ENCODE results near the gene BMERB1.

The BMERB1 gene

DNA sequence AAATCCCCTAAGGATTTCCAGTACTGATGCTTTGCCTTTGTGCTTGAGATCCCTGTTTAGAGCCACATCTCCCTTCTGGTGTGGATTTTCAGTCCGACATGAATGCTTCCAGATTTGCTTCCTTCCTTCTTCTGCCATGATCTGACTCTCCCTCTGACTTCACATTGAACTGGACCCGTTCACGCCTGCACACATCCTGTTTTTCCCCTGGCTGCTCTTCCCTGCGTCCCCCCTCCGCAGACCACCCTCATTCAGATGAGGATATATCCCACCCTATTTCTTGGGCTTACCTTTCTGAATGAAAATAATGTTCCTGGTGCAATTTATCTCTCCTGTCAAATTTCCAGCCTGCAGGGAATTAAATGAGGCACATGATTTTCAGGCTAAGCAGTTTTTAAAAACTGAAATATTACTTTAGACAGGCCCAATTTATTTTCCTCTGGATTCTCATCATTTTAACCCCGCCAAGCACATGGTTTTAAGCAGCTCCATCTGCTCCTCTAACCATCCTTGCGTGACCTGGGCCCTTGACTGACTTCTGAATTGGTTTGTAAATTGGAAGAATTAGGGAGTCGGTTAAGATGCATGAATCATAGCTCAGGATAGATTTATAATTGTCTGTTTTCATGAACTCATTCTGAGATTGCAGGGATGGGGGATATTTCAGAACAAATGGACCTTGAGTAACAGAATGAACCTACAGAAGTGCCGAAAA, 59.2 kb downstream of the BMERB1 start:
- H3K27ac Mint-ChIP-seq, result peak overlapping the region; percentile 82
- H3K4me1 Mint-ChIP-seq, result peaks cover 48% of the 10 kb centered on the region
- H3K27me3 Mint-ChIP-seq, result no peaks in the 10 kb centered on the region
- peak overlapping the region; percentile 35 for H3K4me3 Mint-ChIP-seq
- H3K9me3 Mint-ChIP-seq, result no peaks in the 10 kb centered on the region
- H3K36me3 Mint-ChIP-seq, result peaks cover 3% of the 10 kb centered on the region

GRCh38 chr16:15494236-15494635, 59.8 kb downstream of the BMERB1 start:
- Mint-ChIP-seq H3K9me3 (no peaks in the 10 kb centered on the region), H3K36me3 (peaks cover 3% of the 10 kb centered on the region), H3K4me3 (peak overlapping the region; percentile 35), H3K27ac (peak overlapping the region; percentile 82), H3K4me1 (peaks cover 42% of the 10 kb centered on the region), H3K27me3 (no peaks in the 10 kb centered on the region)

- Mint-ChIP-seq H3K36me3 (peaks cover 3% of the 10 kb centered on the region), H3K4me1 (peaks cover 29% of the 10 kb centered on the region), H3K9me3 (no peaks in the 10 kb centered on the region), H3K4me3 (no peak overlapping the region), H3K27ac (no peak overlapping the region), H3K27me3 (no peaks in the 10 kb centered on the region)
These were observed 61.5 kb downstream of the BMERB1 start for GRCh38 chr16:15495898-15496297.

GRCh38 chr16:15498427-15499175, 64.2 kb downstream of the BMERB1 start:
- Mint-ChIP-seq H3K36me3 (peaks cover 2% of the 10 kb centered on the region), H3K4me3 (no peak overlapping the region), H3K27me3 (no peaks in the 10 kb centered on the region), H3K27ac (peak overlapping the region; percentile 30), H3K4me1 (peaks cover 13% of the 10 kb centered on the region), H3K9me3 (no peaks in the 10 kb centered on the region)

DNA sequence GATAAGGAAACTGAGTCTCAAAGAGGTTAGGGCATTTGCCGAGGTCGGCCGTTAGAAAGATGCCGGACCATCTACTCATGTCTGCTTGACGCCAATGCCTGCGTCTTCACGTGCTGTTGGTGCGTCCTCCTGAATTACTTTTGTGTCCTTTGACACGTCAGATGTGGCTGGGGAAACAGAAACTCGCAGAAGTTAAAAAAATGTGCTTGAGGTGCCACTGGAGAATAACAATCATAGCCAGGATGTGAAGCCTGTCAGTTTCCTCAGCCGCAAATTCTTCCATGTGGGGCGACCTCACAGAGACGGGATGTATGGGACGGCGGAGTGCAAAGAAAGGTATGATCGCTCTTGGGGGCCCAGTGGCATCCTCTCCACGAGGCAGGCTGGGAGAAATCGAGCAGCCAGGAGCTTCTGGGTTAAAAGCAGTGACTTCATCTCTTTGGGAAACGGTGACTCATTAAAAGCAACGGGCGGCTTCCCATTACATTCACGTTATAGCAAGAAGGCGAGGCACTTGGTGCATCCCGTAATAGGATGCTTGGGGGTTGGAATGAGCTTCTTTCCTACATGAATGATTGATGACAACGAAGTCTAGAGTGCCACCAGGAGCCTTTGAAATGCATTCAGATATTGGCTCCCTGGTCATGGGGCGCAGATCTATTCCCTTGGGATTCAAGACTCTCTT, 67.8 kb downstream of the BMERB1 start:
- Mint-ChIP-seq H3K27me3 (no peaks in the 10 kb centered on the region), H3K9me3 (no peaks in the 10 kb centered on the region), H3K4me3 (no peak overlapping the region), H3K36me3 (no peaks in the 10 kb centered on the region), H3K4me1 (peaks cover under 1% of the 10 kb centered on the region), H3K27ac (no peak overlapping the region)

- Mint-ChIP-seq H3K9me3 (no peaks in the 10 kb centered on the region), H3K4me1 (peaks cover 15% of the 10 kb centered on the region), H3K27ac (no peak overlapping the region), H3K27me3 (no peaks in the 10 kb centered on the region), H3K4me3 (no peak overlapping the region), H3K36me3 (no peaks in the 10 kb centered on the region)
These were observed 72.1 kb downstream of the BMERB1 start for GRCh38 chr16:15506441-15506840.

GRCh38 chr16:15507301-15507958, 73.0 kb downstream of the BMERB1 start:
- H3K4me1 Mint-ChIP-seq, result peaks cover 15% of the 10 kb centered on the region

GRCh38 chr16:15507959-15508627, 73.7 kb downstream of the BMERB1 start:
- Mint-ChIP-seq H3K4me3 (no peak overlapping the region), H3K4me1 (peaks cover 15% of the 10 kb centered on the region), H3K27ac (no peak overlapping the region), H3K27me3 (no peaks in the 10 kb centered on the region), H3K9me3 (no peaks in the 10 kb centered on the region), H3K36me3 (no peaks in the 10 kb centered on the region)

More at GRCh38 chr16:15507301-15507958, 73.0 kb downstream of the BMERB1 start:
- Mint-ChIP-seq H3K4me3 (no peak overlapping the region), H3K27ac (no peak overlapping the region), H3K36me3 (no peaks in the 10 kb centered on the region), H3K27me3 (no peaks in the 10 kb centered on the region), H3K9me3 (no peaks in the 10 kb centered on the region)

DNA sequence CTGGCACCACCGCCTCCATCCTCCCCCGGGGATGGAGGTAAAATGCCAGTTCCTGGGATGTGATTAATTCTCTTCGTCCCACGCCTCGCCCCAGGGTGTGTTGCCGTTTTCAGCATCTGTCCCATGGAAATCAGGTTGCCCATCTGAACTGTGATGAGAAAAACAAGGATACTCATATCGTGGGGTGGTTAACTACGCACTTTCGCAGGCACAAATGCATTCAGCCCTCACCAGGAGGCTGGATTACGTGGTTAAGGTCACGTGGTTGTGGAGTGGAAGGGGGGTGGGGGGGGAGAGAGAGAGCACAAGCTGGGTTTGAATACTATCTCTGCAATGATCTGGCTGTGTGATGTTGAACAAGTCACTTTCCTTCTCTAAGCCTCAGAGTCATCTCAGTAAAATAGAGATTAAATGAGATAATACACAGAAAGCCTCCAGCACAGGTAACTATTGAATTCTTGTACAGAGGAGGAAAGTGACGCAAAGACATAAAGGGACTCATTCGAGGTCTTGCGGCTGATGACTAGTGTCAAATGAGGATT, 74.7 kb downstream of the BMERB1 start:
- no peak overlapping the region for H3K27ac Mint-ChIP-seq

DNA sequence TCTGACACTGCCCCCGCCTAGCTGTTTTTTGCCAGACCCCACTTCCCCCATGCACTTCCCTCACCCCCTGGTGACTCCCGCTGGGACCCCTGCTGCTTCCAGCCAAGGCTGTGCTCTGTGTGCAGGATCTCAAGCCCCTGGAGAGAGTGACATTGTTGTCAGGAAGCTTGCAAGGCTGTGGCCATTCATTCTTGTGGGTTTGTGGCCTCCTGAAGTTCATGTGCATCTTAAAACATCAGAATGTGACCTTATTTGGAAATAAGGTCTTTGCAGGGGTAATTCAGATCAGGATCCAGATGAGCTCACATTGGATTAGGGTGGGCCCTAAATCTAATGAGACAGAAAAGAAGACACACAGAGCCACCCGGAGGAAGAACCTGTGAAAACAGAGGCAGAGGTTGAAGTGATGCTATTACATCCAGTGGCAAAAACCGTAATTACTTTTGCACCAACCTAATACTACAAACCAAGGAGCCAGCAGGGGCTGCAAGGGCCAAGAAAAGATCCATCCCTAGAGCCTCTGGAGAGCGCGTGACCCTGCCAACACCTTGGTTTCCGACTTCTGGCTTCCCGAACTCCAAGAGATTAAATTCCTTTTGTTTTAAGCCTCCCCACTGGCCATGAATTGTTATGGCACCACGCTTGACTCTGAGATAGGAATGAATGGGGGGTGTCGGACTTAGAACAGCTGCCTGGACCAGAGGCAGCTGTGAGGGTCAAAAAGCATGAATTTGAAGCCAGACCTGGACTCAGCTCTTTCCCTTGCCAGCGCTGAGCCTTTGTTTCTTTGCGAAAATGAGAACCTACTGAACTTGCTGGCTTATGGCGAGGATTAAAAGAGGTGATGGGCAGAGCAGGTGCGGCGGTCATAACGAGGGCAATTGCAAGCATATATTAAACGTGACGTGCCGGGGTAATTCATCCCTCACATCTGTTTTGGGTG, 75.5 kb downstream of the BMERB1 start:
- H3K4me1 Mint-ChIP-seq, result peaks cover 15% of the 10 kb centered on the region
- H3K9me3 Mint-ChIP-seq, result no peaks in the 10 kb centered on the region
- H3K36me3 Mint-ChIP-seq, result no peaks in the 10 kb centered on the region
- H3K27me3 Mint-ChIP-seq, result no peaks in the 10 kb centered on the region
- H3K27ac Mint-ChIP-seq, result no peak overlapping the region
- peak overlapping the region; percentile 36 for H3K4me3 Mint-ChIP-seq

More for the DNA sequence above, 74.7 kb downstream of the BMERB1 start:
- no peaks in the 10 kb centered on the region for H3K9me3 Mint-ChIP-seq
- no peaks in the 10 kb centered on the region for H3K27me3 Mint-ChIP-seq
- peaks cover 15% of the 10 kb centered on the region for H3K4me1 Mint-ChIP-seq
- no peak overlapping the region for H3K4me3 Mint-ChIP-seq
- H3K36me3 Mint-ChIP-seq, result no peaks in the 10 kb centered on the region

GRCh38 chr16:15510992-15511391, 76.6 kb downstream of the BMERB1 start:
- H3K36me3 Mint-ChIP-seq, result no peaks in the 10 kb centered on the region

GRCh38 chr16:15511759-15512487, 77.5 kb downstream of the BMERB1 start:
- Mint-ChIP-seq H3K36me3 (no peaks in the 10 kb centered on the region), H3K27me3 (no peaks in the 10 kb centered on the region), H3K4me3 (no peak overlapping the region), H3K4me1 (peaks cover 15% of the 10 kb centered on the region), H3K27ac (no peak overlapping the region), H3K9me3 (no peaks in the 10 kb centered on the region)

More at GRCh38 chr16:15510992-15511391, 76.6 kb downstream of the BMERB1 start:
- Mint-ChIP-seq H3K27ac (no peak overlapping the region), H3K4me3 (no peak overlapping the region), H3K4me1 (peaks cover 15% of the 10 kb centered on the region), H3K9me3 (no peaks in the 10 kb centered on the region), H3K27me3 (no peaks in the 10 kb centered on the region)

- H3K27ac Mint-ChIP-seq, result no peak overlapping the region
- H3K4me3 Mint-ChIP-seq, result no peak overlapping the region
- no peaks in the 10 kb centered on the region for H3K27me3 Mint-ChIP-seq
- no peaks in the 10 kb centered on the region for H3K36me3 Mint-ChIP-seq
- H3K4me1 Mint-ChIP-seq, result peaks cover 11% of the 10 kb centered on the region
- no peaks in the 10 kb centered on the region for H3K9me3 Mint-ChIP-seq
These were observed 78.8 kb downstream of the BMERB1 start for GRCh38 chr16:15513156-15513555.
